PC-9 (cell line): ENCODE data around the gene DNM3. TPM values are rescaled to one million over a fixed set of nuclear protein-coding genes. Genes with fewer than 3 reads are reported as not detected.

ENCODE experiments used
- BruUV-seq: library from RNA; stranded (reverse); fragments of 400-500 nt; replicated peaks from 2 replicates; lab custom pipeline; 2021; lab: Mats Ljungman, UMichigan
- CTCF ChIA-PET: fragments of 300-600 bp; sonication (Branson Sonifier 250); formaldehyde crosslinking; loops from one replicate; lab custom pipeline; 2022; ENCODE audit warnings: antibody characterized with exemption; lab: Charles Lee
- POLR2A ChIA-PET: fragments of 300-600 bp; sonication (Branson Sonifier 250); formaldehyde crosslinking; loops from one replicate; lab custom pipeline; 2022; ENCODE audit warnings: antibody characterized with exemption; ENCODE audit not compliant: unreplicated experiment; lab: Charles Lee
- DNase-seq, 2 experiments: peaks; one replicate each; pipeline versions ENCODE4 v3.0.0 to v3.0.0-alpha.2; 2015 to 2022; ENCODE audit warnings: mixed read lengths in 1 of 2
- H2AFZ ChIP-seq: fragments of 200-600 bp; sonication (generic); 2 replicates; pipeline ENCODE4 v1.8.1; 2017; ENCODE audit warnings: antibody characterized with exemption
- H3F3A ChIP-seq: fragments of 200-600 bp; sonication (generic); 2 replicates; pipeline ENCODE4 v1.8.1; 2017; ENCODE audit warnings: antibody characterized with exemption, mild to moderate bottlenecking, low read depth; ENCODE audit not compliant: insufficient read depth
- H3K27ac ChIP-seq: fragments of 200-600 bp; sonication (generic); 2 replicates; pipeline ENCODE4 v1.6.1; 2016; ENCODE audit warnings: mixed run types
- H3K27me3 ChIP-seq: fragments of 200-600 bp; sonication (generic); 2 replicates; pipeline ENCODE4 v1.6.1; 2016; ENCODE audit warnings: low read depth, mixed run types; ENCODE audit not compliant: insufficient read depth
- H3K36me3 ChIP-seq: fragments of 200-600 bp; sonication (generic); 2 replicates; pipeline ENCODE4 v1.6.1; 2016; ENCODE audit warnings: low read depth, mixed run types
- H3K4me1 ChIP-seq: fragments of 200-600 bp; sonication (generic); replicated peaks from 2 replicates; pipeline ENCODE4 v1.6.1; 2016; ENCODE audit warnings: mixed run types; ENCODE audit not compliant: insufficient read depth
- H3K4me2 ChIP-seq: fragments of 200-600 bp; sonication (generic); 2 replicates; pipeline ENCODE4 v1.6.1; 2017; ENCODE audit warnings: mixed run types
- H3K4me3 ChIP-seq: fragments of 200-600 bp; sonication (generic); 2 replicates; pipeline ENCODE4 v1.6.1; 2016; ENCODE audit warnings: mixed run types
- H3K79me2 ChIP-seq: fragments of 200-600 bp; sonication (generic); 2 replicates; pipeline ENCODE4 v1.6.1; 2017; ENCODE audit warnings: low read depth, mixed run types
- H3K9me2 ChIP-seq: fragments of 200-600 bp; sonication (generic); 2 replicates; pipeline ENCODE4 v1.8.1; 2017; ENCODE audit warnings: mild to moderate bottlenecking; ENCODE audit not compliant: insufficient read depth
- H3K9me3 ChIP-seq: fragments of 200-600 bp; sonication (generic); 2 replicates; pipeline ENCODE4 v1.8.1; 2016; ENCODE audit warnings: low read depth; ENCODE audit not compliant: insufficient read depth
- H4K20me1 ChIP-seq: fragments of 200-600 bp; sonication (generic); 2 replicates; pipeline ENCODE4 v1.8.1; 2017; ENCODE audit not compliant: insufficient read depth
- EZH2 ChIP-seq: fragments of 200-600 bp; sonication (generic); IDR thresholded peaks from 2 replicates; pipeline ENCODE4 v1.8.0; 2017; ENCODE audit warnings: antibody characterized with exemption, low read depth
- intact Hi-C: fragments of 100-400 bp; cut with micrococcal nuclease; formaldehyde crosslinking; loops from one replicate; pipeline ENCODE4 v1.10.0; 2022; ENCODE audit not compliant: unreplicated experiment
- total RNA-seq: library from RNA; stranded (reverse); gene quantifications from 2 replicates; pipeline ENCODE4 v1.2.3, GENCODE V29; 2021
- TF ChIP-seq, protein P1 (sequence below): fragments of 200-600 bp; sonication (generic); conservative IDR thresholded peaks from 2 replicates; pipeline ENCODE4 v1.6.1; 2017; ENCODE audit warnings: mixed run types, antibody characterized with exemption, mild to moderate bottlenecking, moderate library complexity

DNM3 gene
- total RNA-seq, 1 experiment from 2014 or later = 1.7 TPM

DNA sequence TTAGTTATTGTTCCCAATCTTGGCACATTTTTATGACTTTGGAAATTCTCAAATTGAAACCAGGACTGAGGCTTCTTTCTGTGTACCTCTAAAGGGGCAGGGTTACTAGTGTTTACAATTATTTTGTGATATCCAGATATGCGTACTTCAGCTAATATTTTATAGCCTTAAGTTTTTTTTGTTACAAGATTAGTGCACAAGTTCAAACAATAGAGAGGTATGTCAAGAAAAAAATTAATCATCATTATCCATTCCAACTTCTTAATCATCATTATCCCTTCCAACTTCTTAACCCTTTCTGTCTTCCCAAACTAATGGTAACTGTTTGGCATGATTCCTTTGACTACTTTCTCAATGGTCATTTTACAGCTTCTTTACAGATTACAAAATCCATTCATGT, 306.2 kb downstream of the DNM3 start:
- no peaks in the 10 kb centered on the region for H3K27me3 ChIP-seq
- no peaks in the 10 kb centered on the region for H3K9me3 ChIP-seq
- H4K20me1 ChIP-seq = no peaks in the 10 kb centered on the region
- TF ChIP-seq, protein P1, sequence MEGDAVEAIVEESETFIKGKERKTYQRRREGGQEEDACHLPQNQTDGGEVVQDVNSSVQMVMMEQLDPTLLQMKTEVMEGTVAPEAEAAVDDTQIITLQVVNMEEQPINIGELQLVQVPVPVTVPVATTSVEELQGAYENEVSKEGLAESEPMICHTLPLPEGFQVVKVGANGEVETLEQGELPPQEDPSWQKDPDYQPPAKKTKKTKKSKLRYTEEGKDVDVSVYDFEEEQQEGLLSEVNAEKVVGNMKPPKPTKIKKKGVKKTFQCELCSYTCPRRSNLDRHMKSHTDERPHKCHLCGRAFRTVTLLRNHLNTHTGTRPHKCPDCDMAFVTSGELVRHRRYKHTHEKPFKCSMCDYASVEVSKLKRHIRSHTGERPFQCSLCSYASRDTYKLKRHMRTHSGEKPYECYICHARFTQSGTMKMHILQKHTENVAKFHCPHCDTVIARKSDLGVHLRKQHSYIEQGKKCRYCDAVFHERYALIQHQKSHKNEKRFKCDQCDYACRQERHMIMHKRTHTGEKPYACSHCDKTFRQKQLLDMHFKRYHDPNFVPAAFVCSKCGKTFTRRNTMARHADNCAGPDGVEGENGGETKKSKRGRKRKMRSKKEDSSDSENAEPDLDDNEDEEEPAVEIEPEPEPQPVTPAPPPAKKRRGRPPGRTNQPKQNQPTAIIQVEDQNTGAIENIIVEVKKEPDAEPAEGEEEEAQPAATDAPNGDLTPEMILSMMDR = no peak
- no peak for TF ChIP-seq EZH2
- H2AFZ ChIP-seq = no peak overlapping the region
- H3K79me2 ChIP-seq = no peaks in the 10 kb centered on the region
- H3K4me2 ChIP-seq = no peak overlapping the region
- H3K4me3 ChIP-seq = no peak overlapping the region
- H3K27ac ChIP-seq = no peak overlapping the region
- H3K4me1 ChIP-seq = no peaks in the 10 kb centered on the region
- no peaks in the 10 kb centered on the region for H3K36me3 ChIP-seq
- DNase-seq = no peak
- CTCF ChIA-PET = no interaction called here
- no peaks in the 10 kb centered on the region for H3K9me2 ChIP-seq
- no TSS peak for BruUV-seq
- POLR2A ChIA-PET = no interaction called here
- intact Hi-C loops = no loop called here
- H3F3A ChIP-seq = no peaks in the 10 kb centered on the region

DNA sequence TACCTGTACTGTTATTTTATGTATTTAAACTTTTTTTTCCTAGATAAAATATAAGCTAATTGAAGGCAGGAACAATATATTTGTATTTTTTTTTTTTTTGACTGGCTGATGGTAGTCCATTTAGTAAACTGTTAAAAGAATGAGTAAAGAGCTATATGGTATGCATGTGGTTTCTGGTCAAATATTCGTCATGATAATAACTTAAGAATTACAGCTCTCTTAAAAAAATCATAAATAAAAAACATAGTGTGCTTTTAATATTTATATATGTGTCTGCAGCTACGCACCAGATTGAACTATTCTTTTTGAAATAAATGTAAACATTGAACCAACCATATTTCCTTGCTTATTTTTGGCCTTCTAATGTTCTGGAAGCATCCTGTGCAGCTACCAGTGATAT, 306.9 kb downstream of the DNM3 start:
- H2AFZ ChIP-seq = no peak overlapping the region
- H3K4me3 ChIP-seq = no peak overlapping the region
- no peaks in the 10 kb centered on the region for H3K4me1 ChIP-seq
- H3F3A ChIP-seq = no peaks in the 10 kb centered on the region
- H3K79me2 ChIP-seq = no peaks in the 10 kb centered on the region
- no peak overlapping the region for H3K4me2 ChIP-seq
- no peaks in the 10 kb centered on the region for H4K20me1 ChIP-seq
- H3K27me3 ChIP-seq = no peaks in the 10 kb centered on the region
- no peak for DNase-seq
- ChIA-PET POLR2A (interaction anchor here (0.5 to 0.7 kb wide), 2 partner anchors 28 to 301 kb away, joined by 3 to 5 read pairs; no protein-coding TSS in a partner anchor), CTCF (interaction anchor here (0.6 kb wide), 1 partner anchor 251 kb away, joined by 3 read pairs; no protein-coding TSS in a partner anchor)
- H3K36me3 ChIP-seq = no peaks in the 10 kb centered on the region
- no peaks in the 10 kb centered on the region for H3K9me3 ChIP-seq
- H3K9me2 ChIP-seq = no peaks in the 10 kb centered on the region
- intact Hi-C loops = no loop called here
- TF ChIP-seq, protein P1 = no peak
- no peak for TF ChIP-seq EZH2
- H3K27ac ChIP-seq = no peak overlapping the region
- BruUV-seq = no TSS peak

DNA sequence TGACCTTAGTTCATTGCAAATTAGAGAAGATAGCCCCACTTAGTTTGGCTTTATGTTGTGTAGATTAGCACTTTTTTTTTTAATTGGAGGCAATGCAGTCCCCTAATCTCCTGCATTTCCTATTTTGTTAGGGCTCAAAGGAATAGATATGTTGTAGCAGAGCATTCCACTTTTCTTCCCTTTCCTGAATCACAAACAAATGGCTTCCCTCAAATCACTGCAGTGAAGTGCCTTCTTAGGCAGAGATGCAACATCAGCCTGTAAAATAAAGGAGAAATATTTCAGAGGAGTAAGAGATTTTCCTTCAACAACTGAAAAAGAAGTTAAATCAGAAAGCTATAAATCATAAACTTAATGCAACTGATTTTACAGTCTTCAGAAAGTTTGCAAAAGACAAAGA, 307.4 kb downstream of the DNM3 start:
- intact Hi-C loops = no loop called here
- no TSS peak for BruUV-seq
- ChIA-PET POLR2A (interaction anchor here (0.5 to 0.7 kb wide), 3 partner anchors 29 to 300 kb away, joined by 3 to 5 read pairs (median 4); no protein-coding TSS in a partner anchor), CTCF (interaction anchor here (0.6 kb wide), 1 partner anchor 251 kb away, joined by 3 read pairs; no protein-coding TSS in a partner anchor)
- no peak overlapping the region for H2AFZ ChIP-seq
- H3K27ac ChIP-seq = no peak overlapping the region
- H3K9me3 ChIP-seq = no peaks in the 10 kb centered on the region
- H4K20me1 ChIP-seq = no peaks in the 10 kb centered on the region
- H3K79me2 ChIP-seq = no peaks in the 10 kb centered on the region
- no peak overlapping the region for H3K4me3 ChIP-seq
- H3K4me1 ChIP-seq = no peaks in the 10 kb centered on the region
- no peak for TF ChIP-seq EZH2
- TF ChIP-seq, protein P1 = no peak
- H3F3A ChIP-seq = no peaks in the 10 kb centered on the region
- no peaks in the 10 kb centered on the region for H3K36me3 ChIP-seq
- no peak for DNase-seq
- H3K27me3 ChIP-seq = no peaks in the 10 kb centered on the region
- H3K4me2 ChIP-seq = no peak overlapping the region
- no peaks in the 10 kb centered on the region for H3K9me2 ChIP-seq
